ENCODE measurements around the gene TRPM3.

DNA sequence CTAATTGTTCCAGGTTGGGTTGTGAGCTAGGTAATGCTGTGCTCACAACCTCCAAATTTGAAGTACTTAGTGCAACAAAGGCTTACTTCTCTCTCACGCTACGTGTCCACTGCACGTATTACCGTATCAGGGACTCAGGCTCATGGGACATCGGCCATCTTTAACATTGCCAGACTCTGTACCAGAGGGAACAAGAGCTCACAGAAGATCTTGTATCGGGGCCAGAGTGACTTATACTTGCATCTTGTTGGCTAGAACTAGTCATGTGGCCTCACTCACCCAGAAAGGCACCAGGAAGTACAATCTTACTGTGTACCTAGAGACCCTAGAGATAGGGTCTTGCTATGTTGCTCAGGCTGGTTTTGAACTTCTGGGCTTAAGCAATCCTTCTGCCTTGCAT, 625.9 kb downstream of the TRPM3 start:
- TF ChIP-seq, protein P1, sequence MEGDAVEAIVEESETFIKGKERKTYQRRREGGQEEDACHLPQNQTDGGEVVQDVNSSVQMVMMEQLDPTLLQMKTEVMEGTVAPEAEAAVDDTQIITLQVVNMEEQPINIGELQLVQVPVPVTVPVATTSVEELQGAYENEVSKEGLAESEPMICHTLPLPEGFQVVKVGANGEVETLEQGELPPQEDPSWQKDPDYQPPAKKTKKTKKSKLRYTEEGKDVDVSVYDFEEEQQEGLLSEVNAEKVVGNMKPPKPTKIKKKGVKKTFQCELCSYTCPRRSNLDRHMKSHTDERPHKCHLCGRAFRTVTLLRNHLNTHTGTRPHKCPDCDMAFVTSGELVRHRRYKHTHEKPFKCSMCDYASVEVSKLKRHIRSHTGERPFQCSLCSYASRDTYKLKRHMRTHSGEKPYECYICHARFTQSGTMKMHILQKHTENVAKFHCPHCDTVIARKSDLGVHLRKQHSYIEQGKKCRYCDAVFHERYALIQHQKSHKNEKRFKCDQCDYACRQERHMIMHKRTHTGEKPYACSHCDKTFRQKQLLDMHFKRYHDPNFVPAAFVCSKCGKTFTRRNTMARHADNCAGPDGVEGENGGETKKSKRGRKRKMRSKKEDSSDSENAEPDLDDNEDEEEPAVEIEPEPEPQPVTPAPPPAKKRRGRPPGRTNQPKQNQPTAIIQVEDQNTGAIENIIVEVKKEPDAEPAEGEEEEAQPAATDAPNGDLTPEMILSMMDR (IDR thresholded peaks at IDR 0.05; ENCODE audit: low read depth, low read length) = no peak
- TF ChIP-seq POLR2A (IDR thresholded peaks at IDR 0.05; ENCODE audit: extremely low read depth, insufficient read length) = no peak
